H1 (cell line): ENCODE measurements around the gene KCNJ5. TPM values are rescaled to one million over a fixed set of nuclear protein-coding genes. Genes with fewer than 3 reads are reported as not detected.

Source experiments
- CTCF ChIA-PET: fragments of 300-600 bp; sonication (Branson Sonifier 250); formaldehyde crosslinking; loops from one replicate; lab custom pipeline; 2021; ENCODE audit not compliant: partially characterized antibody; lab: Charles Lee
- POLR2A ChIA-PET: fragments of 300-600 bp; sonication (Branson Sonifier 250); formaldehyde crosslinking; loops from one replicate; lab custom pipeline; 2021; ENCODE audit warnings: inconsistent platforms; ENCODE audit not compliant: partially characterized antibody; lab: Charles Lee
- DNase-seq, 2 experiments: peaks; one replicate each; pipeline versions ENCODE4 v3.0.0 to v3.0.0-alpha.2; 2010 to 2022; ENCODE audit warnings: low spot score in 2 of 2, low read depth in 1 of 2, mixed read lengths in 1 of 2
- FAIRE-seq: peaks from 2 replicates; lab custom pipeline; 2011; peaks lifted over from hg19 to GRCh38; lab: Jason Lieb, UNC
- H2AFZ ChIP-seq: 2 replicates; pipeline ENCODE4 v1.8.1; 2012; ENCODE audit warnings: low read length, inconsistent platforms
- H2AK5ac ChIP-seq: 2 replicates; pipeline ENCODE4 v1.6.1; 2013; ENCODE audit warnings: low read depth, low read length
- H2BK120ac ChIP-seq: replicated peaks from 2 replicates; pipeline ENCODE3; 2013; ENCODE audit warnings: low read depth, low read length, inconsistent platforms
- H2BK12ac ChIP-seq: 2 replicates; pipeline ENCODE4 v1.6.1; 2013; ENCODE audit warnings: low read depth, low read length
- H2BK15ac ChIP-seq: 2 replicates; pipeline ENCODE4 v1.6.1; 2013; ENCODE audit warnings: low read length
- H2BK20ac ChIP-seq: 2 replicates; pipeline ENCODE4 v1.6.1; 2013; ENCODE audit warnings: low read length
- H2BK5ac ChIP-seq: 2 replicates; pipeline ENCODE4 v1.6.1; 2013; ENCODE audit warnings: low read depth, low read length
- H3K14ac ChIP-seq: 2 replicates; pipeline ENCODE4 v1.6.1; 2013; ENCODE audit warnings: inconsistent platforms; ENCODE audit not compliant: insufficient read length
- H3K18ac ChIP-seq: 2 replicates; pipeline ENCODE4 v1.6.1; 2013; ENCODE audit warnings: low read length; ENCODE audit errors: extremely low read depth
- H3K23ac ChIP-seq: 2 replicates; pipeline ENCODE4 v1.6.1; 2013; ENCODE audit warnings: inconsistent platforms; ENCODE audit not compliant: insufficient read length
- H3K23me2 ChIP-seq: 2 replicates; pipeline ENCODE4 v1.6.1; 2013; ENCODE audit warnings: low read depth, low read length
- H3K27ac ChIP-seq: 2 replicates; pipeline ENCODE4 v1.6.1; 2011; ENCODE audit warnings: low read depth, low read length, inconsistent platforms
- H3K27me3 ChIP-seq, 4 experiments: replicated peaks in 1 of 4; 1 replicate in 1 of 4; 2 replicates in 3 of 4; pipeline versions ENCODE4 v1.6.1 to v1.8.1; 2011 to 2013; ENCODE audit warnings: low read length in 3 of 4, mild to moderate bottlenecking in 3 of 4, inconsistent platforms in 2 of 4, mixed read lengths in 2 of 4, moderate library complexity in 1 of 4; ENCODE audit not compliant: control insufficient read depth in 3 of 4, insufficient read depth in 3 of 4; ENCODE audit errors: extremely low read depth in 1 of 4
- H3K36me3 ChIP-seq, 4 experiments: 2 replicates each; pipeline versions ENCODE4 v1.6.1 to v1.8.1; 2011 to 2013; ENCODE audit warnings: mild to moderate bottlenecking in 4 of 4, low read length in 3 of 4, moderate library complexity in 2 of 4, control low read depth in 1 of 4, inconsistent platforms in 1 of 4; ENCODE audit not compliant: insufficient read depth in 4 of 4, control insufficient read depth in 2 of 4
- H3K4ac ChIP-seq: replicated peaks from 2 replicates; pipeline ENCODE3; 2013; ENCODE audit warnings: low read length, low read depth, mixed read lengths, inconsistent platforms; ENCODE audit not compliant: insufficient read length
- H3K4me1 ChIP-seq, 4 experiments: replicated peaks in 1 of 4; 1 replicate in 1 of 4; 2 replicates in 3 of 4; pipeline versions ENCODE4 v1.6.1 to v1.8.1; 2011 to 2013; ENCODE audit warnings: low read length in 3 of 4, inconsistent platforms in 2 of 4, mixed read lengths in 1 of 4; ENCODE audit not compliant: insufficient read depth in 4 of 4, control insufficient read depth in 3 of 4
- H3K4me2 ChIP-seq, 2 experiments: 2 replicates each; pipeline versions ENCODE4 v1.6.1 to v1.8.1; 2011 to 2013; ENCODE audit warnings: low read depth in 2 of 2, low read length in 2 of 2, control low read depth in 1 of 2, inconsistent platforms in 1 of 2, mild to moderate bottlenecking in 1 of 2; ENCODE audit not compliant: insufficient read depth in 1 of 2
- H3K4me3 ChIP-seq, 4 experiments: fragments of 200-600, 300-600 bp in 1 of 4; sonication (generic), shearing (Covaris generic), sonication (Bioruptor Twin) in 1 of 4; 2 replicates each; pipeline versions ENCODE4 v1.5.1 to v1.8.1; 2011 to 2016; ENCODE audit warnings: low read length in 4 of 4, low read depth in 3 of 4, control low read depth in 2 of 4, inconsistent platforms in 2 of 4, mild to moderate bottlenecking in 2 of 4, mixed read lengths in 1 of 4, moderate library complexity in 1 of 4; ENCODE audit not compliant: insufficient read depth in 2 of 4; ENCODE audit errors: extremely low read depth in 1 of 4
- H3K56ac ChIP-seq: replicated peaks from 2 replicates; pipeline ENCODE3; 2013; ENCODE audit warnings: low read depth, mild to moderate bottlenecking, mixed read lengths, low read length, inconsistent platforms; ENCODE audit not compliant: insufficient read length
- H3K79me1 ChIP-seq: 2 replicates; pipeline ENCODE4 v1.6.1; 2013; ENCODE audit warnings: low read depth, low read length, control low read depth
- H3K79me2 ChIP-seq, 2 experiments: 2 replicates each; pipeline versions ENCODE4 v1.6.1 to v1.8.1; 2012 to 2013; ENCODE audit warnings: low read length in 2 of 2, mild to moderate bottlenecking in 2 of 2, inconsistent platforms in 1 of 2; ENCODE audit not compliant: insufficient read depth in 2 of 2, control insufficient read depth in 1 of 2
- H3K9ac ChIP-seq, 4 experiments: replicated peaks in 1 of 4; 1 replicate in 1 of 4; 2 replicates in 3 of 4; pipeline versions ENCODE4 v1.6.1 to v1.8.1; 2011 to 2013; ENCODE audit warnings: low read depth in 3 of 4, low read length in 3 of 4, control low read depth in 2 of 4, mild to moderate bottlenecking in 2 of 4, moderate library complexity in 2 of 4, inconsistent platforms in 1 of 4; ENCODE audit errors: extremely low read depth in 1 of 4
- H3K9me3 ChIP-seq, 2 experiments: 2 replicates each; pipeline versions ENCODE4 v1.6.1 to v1.8.1; 2012 to 2013; ENCODE audit warnings: mild to moderate bottlenecking in 2 of 2, moderate library complexity in 2 of 2, control low read depth in 1 of 2, inconsistent platforms in 1 of 2, low read depth in 1 of 2, low read length in 1 of 2, mixed read lengths in 1 of 2; ENCODE audit not compliant: insufficient read depth in 2 of 2
- H4K20me1 ChIP-seq, 2 experiments: replicated peaks in 1 of 2; 2 replicates each; pipeline versions ENCODE3 to v1.8.1; 2011 to 2013; ENCODE audit warnings: inconsistent platforms in 2 of 2, low read length in 2 of 2, mild to moderate bottlenecking in 1 of 2; ENCODE audit not compliant: insufficient read depth in 2 of 2, control insufficient read depth in 1 of 2
- H4K5ac ChIP-seq: 2 replicates; pipeline ENCODE4 v1.6.1; 2013; ENCODE audit warnings: low read length, low read depth, mixed read lengths, inconsistent platforms; ENCODE audit not compliant: insufficient read length
- H4K8ac ChIP-seq: 2 replicates; pipeline ENCODE4 v1.8.0; 2013; ENCODE audit warnings: mild to moderate bottlenecking, moderate library complexity, low read length, inconsistent platforms; ENCODE audit not compliant: insufficient read depth; ENCODE audit errors: extremely low read depth
- H4K91ac ChIP-seq: replicated peaks from 2 replicates; pipeline ENCODE3; 2013; ENCODE audit warnings: low read length, mixed read lengths, inconsistent platforms; ENCODE audit not compliant: insufficient read length
- KDM5A ChIP-seq: fragments of 200-600 bp; IDR thresholded peaks from 2 replicates; pipeline ENCODE4 v1.7.1; 2012; ENCODE audit warnings: mild to moderate bottlenecking, low read length, inconsistent platforms, mixed read lengths
- WGBS, 2 experiments: shearing (Covaris generic) in 1 of 2; methylation state at CpG; one replicate each; pipeline versions ENCODE4 v1.1.6 to v1.1.7; 2013 to 2015; ENCODE audit warnings: low lambda C conversion rate in 2 of 2, mixed read lengths in 2 of 2, inconsistent platforms in 1 of 2, low coverage in 1 of 2, missing lambda C conversion rate in 1 of 2; ENCODE audit not compliant: insufficient replicate concordance in 2 of 2, insufficient coverage in 1 of 2, insufficient read length in 1 of 2; ENCODE audit errors: extremely low coverage in 1 of 2, missing lambda C conversion rate in 1 of 2; 5-methylcytosine and 5-hydroxymethylcytosine counted together
- polyA plus RNA-seq, 7 experiments: library from polyadenylated mRNA; depleted of rRNA in 3 of 7; stranded (reverse) in 5 of 7; unstranded in 2 of 7; fragments of >200 nt in 5 of 7; fragments of 200-250 nt in 2 of 7; gene quantifications; 1 replicate in 5 of 7; 2 replicates in 1 of 7; 4 replicates in 1 of 7; pipeline versions ENCODE4 v1.2.1 to v1.2.3, GENCODE V29; 2011 to 2013; ENCODE audit warnings: missing spikeins in 2 of 7, mixed read lengths in 2 of 7
- total RNA-seq: library from RNA; stranded (reverse); fragmentation: NEBNext Ultra II Directional; extraction: Animal tissue kit (Norgen Biotek cat#: 25700); gene quantifications from 2 replicates; pipeline ENCODE4 v1.2.1, GENCODE V29; 2021

Gene KCNJ5
- total and polyA plus RNA-seq, 2 of the 8 experiments (the other 6 are each of a cell fraction or from before 2014, with no cell fraction given) = 0.05 TPM; not detected in 1

- 95% methylated on average over 22 of the region's 22 CpGs; no CpG with 5 or more reads in 1 of the 2 experiments for WGBS, 2 experiments
- H3K9ac ChIP-seq = no peak overlapping the region
- H4K5ac ChIP-seq = no peak overlapping the region
- no peak overlapping the region for H2AFZ ChIP-seq
- H2BK5ac ChIP-seq = no peak overlapping the region
- no peak overlapping the region for H3K27ac ChIP-seq
- H4K8ac ChIP-seq = no peak overlapping the region
- ChIA-PET CTCF (interaction anchor here (1.2 to 4.9 kb wide), 5 partner anchors 9 to 64 kb away, joined by 3 to 35 read pairs (median 5); no protein-coding TSS in a partner anchor), POLR2A (no interaction called here)
- no peaks in the 10 kb centered on the region for H3K36me3 ChIP-seq
- no peak overlapping the region for H4K91ac ChIP-seq
- FAIRE-seq = no peak
- H2BK15ac ChIP-seq = no peak overlapping the region
- no peaks in the 10 kb centered on the region for H3K79me1 ChIP-seq
- no peaks in the 10 kb centered on the region for H4K20me1 ChIP-seq
- H3K18ac ChIP-seq = no peak overlapping the region
- no peak overlapping the region for H2BK120ac ChIP-seq
- H2BK20ac ChIP-seq = no peak overlapping the region
- no peak overlapping the region for H3K14ac ChIP-seq
- H3K79me2 ChIP-seq = no peaks in the 10 kb centered on the region
- H3K4ac ChIP-seq = no peak overlapping the region
- no peak for DNase-seq
- H3K56ac ChIP-seq = no peak overlapping the region
- H3K23ac ChIP-seq = no peak overlapping the region
- H3K27me3 ChIP-seq = peaks cover 0 to 11% (median 6%) of the 10 kb centered on the region in 4 experiments; a peak in 5 of 7 replicates
- H3K4me2 ChIP-seq = no peak overlapping the region
- peaks cover 11 to 27% (median 18%) of the 10 kb centered on the region in 4 experiments for H3K4me1 ChIP-seq
- no peaks in the 10 kb centered on the region for H3K9me3 ChIP-seq
- no peaks in the 10 kb centered on the region for H3K23me2 ChIP-seq
- H2BK12ac ChIP-seq = 0 out of 2 replicates have a peak overlapping the region, but pooled peaks have one; percentile 32
- H2AK5ac ChIP-seq = no peak overlapping the region
- H3K4me3 ChIP-seq = no peak overlapping the region
- TF ChIP-seq KDM5A = no peak
Observed at GRCh38 chr11:128876133-128876650, 15.0 kb upstream of the KCNJ5 start.
